ENCODE measurements around the gene YJEFN3.
A peak's percentile ranks its signal among the peaks of the same experiment; 100 is the strongest.

Gene YJEFN3

DNA sequence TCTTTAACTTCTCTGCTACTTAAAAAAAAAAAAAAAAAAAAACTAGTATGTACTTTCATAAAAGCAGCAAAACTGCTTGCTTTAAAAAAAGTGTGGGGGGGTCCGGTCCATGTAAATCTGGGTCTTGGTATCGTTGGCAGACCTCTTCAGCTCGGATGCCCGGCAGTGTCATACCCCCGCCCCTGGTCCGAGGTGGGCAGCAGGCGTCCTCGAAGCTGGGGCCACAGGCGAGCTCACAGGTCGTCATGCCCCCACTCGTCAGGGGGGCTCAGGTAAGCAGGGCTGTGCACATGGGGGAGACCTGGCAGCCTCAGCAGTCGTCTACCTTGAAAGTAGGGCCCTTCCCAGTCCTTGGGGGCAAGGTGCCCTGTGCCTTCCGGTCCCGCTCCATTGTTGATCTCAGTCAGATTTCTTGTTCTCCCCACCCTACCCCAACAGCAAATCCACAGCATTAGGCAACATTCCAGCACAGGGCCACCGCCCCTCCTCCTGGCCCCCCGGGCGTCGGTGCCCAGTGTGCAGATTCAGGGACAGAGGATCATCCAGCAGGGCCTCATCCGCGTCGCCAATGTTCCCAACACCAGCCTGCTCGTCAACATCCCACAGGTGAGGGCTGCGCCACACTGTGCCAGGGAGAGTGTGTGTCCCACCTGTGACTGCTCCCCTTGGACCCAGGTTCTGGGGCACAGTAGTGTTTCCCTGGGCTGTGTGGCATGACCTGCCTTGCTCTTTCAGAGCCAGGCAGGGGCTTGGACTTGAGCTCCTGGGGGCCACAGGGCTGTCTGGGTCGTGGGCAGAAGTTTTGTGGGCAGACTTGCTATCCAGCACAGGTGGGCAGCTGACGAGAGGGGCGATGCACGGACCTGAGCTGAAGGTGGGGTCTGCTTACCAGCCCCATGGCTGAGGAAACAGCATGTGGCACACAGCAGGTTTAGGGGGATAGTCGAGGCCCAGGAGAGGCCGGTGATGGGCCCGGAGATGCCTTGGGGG is 32.8 kb upstream of the YJEFN3 start:
- no peak for DNase-seq (ENCODE audit: low read depth in 1 of 2, low spot score in 1 of 2)

DNA sequence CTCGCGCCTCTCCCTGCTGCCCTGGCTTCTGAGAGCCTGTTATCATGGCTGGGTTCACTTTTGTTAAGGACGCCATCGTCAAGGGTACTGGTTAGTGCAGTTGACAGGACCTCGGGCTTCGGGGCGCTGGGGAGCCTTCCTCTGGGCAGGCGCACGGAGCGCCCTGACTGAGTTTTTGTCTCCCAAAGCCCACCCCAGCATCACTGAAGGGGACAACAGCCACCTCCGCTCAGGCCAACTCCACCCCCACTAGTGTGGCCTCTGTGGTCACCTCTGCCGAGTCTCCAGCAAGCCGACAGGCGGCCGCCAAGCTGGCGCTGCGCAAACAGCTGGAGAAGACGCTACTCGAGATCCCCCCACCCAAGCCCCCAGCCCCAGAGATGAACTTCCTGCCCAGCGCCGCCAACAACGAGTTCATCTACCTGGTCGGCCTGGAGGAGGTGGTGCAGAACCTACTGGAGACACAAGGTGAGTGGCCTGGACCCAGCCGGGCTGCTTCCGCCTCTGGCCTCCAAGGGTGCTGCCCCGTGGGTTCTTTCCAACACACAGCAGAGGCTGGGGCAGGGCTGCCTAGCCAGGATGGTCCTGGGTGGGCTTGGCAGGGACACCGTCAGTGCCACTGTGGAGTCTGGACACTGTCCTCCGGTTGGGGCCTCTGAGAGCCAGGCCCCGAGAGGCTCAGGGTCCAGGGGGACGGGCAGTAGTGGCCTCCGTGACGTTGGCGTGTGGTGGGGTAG is 30.3 kb upstream of the YJEFN3 start:
- DNase-seq (ENCODE audit: low read depth in 1 of 2, low spot score in 1 of 2) = no peak

DNA sequence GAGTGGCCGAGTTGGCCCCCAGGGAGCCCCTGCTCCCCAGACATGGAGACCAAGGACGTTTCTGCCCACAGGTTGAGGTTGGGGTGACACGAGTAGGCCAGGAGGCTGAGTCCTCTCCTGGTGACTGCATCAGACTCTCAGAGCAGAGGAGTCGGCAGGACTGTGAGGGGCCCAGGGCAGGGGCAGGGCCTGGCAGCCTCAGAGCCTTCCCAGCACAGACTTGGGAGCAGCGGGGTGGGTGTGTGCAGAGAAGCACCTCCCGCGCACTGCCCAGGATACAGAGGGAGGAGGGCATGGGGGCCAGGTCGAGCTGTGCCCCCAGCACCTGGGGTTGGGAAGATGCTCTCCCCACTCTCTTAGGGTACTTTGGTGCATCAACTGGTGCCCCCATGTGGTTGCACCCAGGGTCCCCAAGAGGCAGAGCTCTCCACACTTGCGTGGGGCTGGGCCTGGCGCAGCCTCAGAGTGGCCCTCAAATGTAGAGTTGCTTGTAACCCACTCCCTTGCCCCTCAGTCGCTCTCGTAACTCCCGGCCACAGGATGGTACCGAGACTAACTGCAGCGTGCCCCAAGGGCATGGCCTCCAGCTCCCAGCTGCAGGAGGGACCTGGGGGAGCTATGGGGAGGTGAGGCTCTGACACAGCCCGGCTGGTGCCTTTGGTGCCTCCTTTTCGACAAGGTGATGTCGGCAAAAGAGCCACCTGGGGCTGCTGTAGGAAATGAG is 29.3 kb upstream of the YJEFN3 start:
- no peak for DNase-seq (ENCODE audit: low read depth in 1 of 2, low spot score in 1 of 2)

DNA sequence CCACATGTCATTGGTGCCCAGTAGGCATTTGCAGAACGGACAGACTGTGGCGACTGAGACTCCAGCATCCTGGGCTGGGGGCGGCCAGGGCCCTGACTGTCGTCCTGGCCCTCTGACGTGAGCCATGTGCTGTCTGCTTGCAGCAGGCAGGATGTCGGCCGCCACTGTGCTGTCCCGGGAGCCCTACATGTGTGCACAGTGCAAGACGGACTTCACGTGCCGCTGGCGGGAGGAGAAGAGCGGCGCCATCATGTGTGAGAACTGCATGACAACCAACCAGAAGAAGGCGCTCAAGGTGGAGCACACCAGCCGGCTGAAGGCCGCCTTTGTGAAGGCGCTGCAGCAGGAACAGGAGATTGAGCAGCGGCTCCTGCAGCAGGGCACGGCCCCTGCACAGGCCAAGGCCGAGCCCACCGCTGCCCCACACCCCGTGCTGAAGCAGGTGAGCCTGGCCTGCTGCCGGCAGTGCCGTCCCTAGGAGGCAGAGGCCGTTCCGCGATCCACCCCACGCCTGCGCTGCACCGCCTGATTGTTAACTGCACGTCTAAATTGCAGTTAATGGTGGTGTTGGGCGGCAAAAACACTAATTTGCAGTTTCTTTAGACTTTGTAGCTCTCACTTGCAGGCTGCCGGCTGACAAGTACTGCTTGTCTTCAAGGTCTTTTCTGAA is 27.6 kb upstream of the YJEFN3 start:
- no peak for DNase-seq (ENCODE audit: low read depth in 1 of 2, low spot score in 1 of 2)

DNA sequence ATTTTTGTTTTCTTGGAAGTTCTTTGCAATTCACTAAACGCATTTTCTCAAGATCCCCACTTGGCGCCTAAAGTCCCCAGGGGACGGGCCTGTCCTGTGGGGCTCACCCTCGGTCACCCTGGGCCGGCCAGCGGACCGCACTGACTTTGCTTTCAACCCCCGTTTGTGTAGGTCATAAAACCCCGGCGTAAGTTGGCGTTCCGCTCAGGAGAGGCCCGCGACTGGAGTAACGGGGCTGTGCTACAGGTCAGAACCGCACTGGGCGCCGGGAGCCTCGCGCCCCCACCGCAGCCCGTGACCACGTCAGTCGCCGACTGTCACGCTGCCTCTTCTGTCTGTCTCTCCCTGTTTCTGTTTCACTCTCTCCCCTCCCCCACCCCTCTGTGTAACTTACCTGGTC is 26.9 kb upstream of the YJEFN3 start:
- no peak for DNase-seq (ENCODE audit: low read depth in 1 of 2, low spot score in 1 of 2)

DNA sequence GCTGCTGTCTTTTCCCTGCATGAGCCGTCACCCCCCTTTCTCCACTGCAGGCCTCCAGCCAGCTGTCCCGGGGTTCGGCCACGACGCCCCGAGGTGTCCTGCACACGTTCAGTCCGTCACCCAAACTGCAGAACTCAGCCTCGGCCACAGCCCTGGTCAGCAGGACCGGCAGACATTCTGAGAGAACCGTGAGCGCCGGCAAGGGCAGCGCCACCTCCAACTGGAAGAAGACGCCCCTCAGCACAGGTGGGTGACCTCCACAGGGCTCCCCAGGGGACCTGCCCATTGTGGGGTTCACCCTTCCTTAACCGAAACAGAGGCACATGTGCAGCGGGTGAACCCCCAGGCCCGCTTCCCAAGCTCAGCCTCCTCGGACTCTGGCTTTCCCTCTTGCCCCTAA is 26.4 kb upstream of the YJEFN3 start:
- DNase-seq (ENCODE audit: low read depth in 1 of 2, low spot score in 1 of 2) = no peak

DNA sequence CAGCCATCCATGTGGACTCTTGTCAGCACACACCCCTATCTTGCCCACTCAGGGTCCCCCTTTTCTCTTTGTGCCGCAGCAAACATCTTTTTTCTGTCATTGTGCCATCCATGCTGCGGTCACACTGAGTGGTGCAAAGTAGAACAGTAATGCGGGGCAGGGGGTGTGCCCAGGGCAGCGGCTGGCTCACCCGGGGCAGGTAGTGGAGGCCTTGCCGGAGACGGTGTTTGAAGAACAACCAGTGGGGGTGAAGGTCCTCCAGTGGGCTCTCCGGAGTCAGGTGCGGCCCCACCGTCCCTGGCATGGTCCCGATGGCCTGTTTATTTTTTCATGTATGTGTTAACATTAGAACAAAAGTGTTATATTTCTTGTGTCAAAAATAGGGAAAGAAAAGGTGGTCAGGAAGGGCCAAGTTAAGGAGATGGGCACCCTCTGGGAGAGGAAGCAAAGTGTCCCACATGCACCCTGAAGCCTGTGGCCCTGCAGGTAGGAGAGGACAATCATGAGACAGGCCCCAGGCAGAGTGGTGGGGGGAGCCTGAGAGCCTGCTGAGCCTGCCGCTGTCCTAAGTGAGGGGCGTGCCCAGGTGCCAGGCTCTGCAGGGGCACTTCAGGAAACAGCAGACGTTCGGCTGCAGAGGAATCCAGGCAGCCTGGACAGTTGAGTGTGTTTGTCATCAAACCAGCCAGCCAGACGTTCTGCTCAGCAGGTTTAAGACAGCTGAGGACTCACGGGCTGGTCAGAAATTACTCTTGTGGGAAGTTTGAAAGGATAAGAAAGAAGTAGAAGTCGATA is 25.7 kb upstream of the YJEFN3 start:
- DNase-seq (ENCODE audit: low read depth in 1 of 2, low spot score in 1 of 2) = no peak

DNA sequence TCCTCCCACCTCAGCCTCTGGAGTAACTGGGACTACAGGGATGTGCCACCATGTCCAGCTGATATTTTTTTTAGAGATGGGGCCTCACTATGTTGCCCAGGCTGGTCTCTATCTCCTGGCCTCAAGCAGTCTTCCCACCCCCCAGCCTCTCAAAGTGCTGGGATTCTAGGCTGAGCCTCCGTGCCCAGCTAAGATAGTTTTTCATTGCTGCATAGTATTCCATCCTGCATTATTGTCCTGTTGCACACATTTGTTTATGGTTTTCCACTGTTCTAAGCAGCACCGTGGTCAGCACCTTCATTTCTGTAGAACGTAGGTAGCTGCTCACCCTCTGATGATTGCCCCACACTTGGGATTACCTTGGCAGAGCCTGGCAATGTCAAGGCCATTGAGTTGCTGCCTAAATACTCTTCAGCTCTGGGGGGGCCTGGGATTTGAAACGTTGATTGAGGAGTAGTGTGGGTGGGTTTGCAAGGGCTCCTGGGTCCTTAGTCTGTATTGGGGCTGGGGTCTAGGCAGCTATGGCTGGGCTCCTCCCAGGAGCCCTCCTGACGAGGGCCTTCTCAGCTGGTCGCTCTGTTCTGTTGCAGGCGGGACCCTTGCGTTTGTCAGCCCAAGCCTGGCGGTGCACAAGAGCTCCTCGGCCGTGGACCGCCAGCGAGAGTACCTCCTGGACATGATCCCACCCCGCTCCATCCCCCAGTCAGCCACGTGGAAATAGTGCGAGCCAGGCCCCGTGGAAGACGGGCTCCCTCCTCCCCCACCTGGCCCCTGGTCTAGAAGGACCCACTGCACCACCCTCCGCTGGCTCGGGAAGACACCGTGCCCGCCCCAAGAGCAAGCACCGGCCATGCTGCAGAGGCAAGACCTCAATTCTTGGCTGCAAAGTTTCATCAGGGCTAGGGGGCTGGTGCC is 23.7 kb upstream of the YJEFN3 start:
- no peak for DNase-seq (ENCODE audit: low read depth in 1 of 2, low spot score in 1 of 2)

DNA sequence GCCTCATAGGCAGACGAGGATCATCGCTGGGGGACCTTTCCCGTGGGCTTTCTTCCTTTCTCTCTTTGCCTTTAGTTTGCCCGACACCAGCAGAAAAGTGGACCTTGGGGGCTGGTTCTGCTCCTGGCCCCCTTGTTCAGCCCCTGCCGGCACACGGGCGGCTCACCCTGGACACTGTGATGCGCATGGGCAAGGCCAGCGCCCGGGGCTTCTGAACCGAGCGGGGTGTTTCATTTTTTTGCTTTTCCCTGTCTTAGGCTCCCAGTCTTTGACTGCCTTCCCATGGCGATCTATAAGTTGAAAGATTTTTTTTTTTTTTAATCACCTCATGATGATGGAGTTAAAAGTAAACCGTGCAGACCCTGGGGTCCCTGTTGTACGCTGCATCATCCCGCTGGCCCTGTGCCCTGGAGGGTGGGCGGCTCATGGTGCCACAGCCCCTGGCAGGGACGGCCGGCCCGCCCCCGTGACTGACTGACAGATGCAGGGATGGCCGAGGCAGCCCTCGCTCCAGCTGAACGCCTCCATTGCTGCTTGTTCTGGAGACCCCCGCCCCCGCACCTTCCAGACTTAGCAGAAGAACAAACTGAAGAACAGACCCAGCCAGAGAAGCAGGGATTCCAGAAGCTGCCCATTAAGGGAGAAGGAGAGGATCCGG is 22.9 kb upstream of the YJEFN3 start:
- no peak for DNase-seq (ENCODE audit: low read depth in 1 of 2, low spot score in 1 of 2)

DNA sequence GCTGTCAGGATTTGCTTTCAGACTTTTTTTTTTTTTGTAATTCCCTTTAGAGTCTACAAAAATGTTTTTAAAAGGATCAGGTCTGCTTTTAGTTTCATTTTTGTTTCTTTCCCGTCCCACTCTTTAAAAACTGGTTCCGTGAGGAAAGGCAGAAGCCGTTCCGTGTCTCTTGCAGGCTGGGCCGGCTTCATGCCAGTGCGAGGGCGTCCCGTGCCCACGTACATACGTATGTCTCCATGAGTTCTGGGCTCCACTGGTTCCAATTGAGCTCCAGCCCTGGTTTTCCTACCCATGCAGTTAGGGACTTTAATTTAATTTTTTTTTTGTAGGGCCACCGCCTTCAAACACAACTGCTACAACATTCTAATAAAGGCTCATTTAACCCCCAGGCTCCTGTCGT is 22.1 kb upstream of the YJEFN3 start:
- no peak for DNase-seq (ENCODE audit: low read depth in 1 of 2, low spot score in 1 of 2)

DNA sequence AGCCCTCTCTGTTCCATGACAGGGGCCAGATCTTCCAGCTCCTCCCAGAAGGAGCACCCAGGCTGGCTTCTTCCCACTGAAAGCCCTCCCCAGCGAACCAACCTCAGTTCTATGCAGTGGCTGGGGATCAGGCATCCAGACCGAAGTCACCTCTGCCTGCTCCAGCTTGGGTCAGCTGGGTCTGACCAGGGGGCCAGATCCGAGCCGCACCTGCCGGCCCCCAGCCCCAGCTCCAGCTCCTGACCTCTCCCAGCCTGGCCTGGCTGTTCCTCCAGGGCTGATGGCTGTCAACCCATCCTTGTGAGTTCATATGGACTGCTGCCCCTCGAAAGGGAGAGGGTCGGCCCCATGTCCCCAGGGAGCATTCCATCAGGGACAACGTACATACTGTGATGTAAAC is 21.4 kb upstream of the YJEFN3 start:
- no peak for DNase-seq (ENCODE audit: low read depth in 1 of 2, low spot score in 1 of 2)

DNA sequence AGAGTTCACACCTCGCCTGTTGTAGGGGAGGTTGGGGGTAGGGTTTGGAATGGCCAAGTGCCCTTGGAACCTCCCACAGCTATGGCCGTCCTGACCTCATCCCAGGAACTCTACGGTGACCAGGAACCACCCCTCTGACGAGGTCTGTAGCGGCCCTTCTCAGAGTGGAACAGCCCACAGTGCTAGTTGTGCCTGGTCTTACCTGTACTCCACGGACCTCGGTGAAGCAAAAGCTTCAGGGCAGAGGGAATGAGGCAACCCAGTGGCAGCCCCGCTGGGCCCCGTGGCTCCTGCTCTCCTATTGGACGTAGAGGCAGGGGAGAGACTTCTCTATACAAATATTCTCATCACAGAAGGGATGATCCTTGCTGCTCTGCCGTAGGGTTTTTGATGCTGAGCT is 20.5 kb upstream of the YJEFN3 start:
- no peak for DNase-seq (ENCODE audit: low read depth in 1 of 2, low spot score in 1 of 2)

DNA sequence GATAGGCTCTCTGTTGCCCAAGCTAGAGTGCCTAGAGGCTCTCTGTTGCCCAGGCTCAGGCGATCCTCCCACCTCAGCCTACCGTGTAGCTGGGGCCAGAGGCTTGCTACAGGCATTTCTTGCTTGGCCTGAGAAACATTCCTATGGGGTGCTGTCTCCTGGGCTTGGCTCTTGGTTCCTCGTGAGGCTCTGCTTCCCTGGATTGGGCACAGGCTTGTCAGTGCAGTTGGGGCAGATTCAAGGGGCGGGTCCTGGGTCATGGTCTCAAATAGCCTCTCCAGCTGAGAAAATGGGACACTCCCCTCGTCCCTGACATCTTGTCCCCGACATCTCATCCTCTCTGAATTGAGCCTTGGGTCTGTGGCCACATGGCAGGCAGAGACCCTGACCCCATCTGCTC is 18.3 kb upstream of the YJEFN3 start:
- no peak for DNase-seq (ENCODE audit: low read depth in 1 of 2, low spot score in 1 of 2)

DNA sequence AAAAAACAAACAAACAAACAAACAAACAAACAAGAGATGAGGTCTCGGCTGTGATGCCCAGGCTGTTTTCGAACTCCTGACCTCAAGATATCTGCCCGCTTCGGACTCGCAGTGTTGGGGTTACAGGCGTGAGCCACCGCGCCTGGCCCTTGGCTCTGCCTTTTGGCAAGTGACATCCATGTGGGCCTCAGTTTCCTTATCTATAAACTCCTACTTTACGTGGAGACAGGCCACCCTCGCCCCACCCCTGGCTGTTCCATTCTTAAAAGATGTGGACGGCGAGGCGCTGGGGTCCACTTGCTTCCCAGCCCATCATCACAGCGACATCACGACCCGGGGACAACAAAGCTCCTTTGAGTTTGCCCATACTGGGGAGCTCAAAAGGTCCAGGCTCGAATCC is 15.0 kb upstream of the YJEFN3 start:
- no peak for DNase-seq (ENCODE audit: low read depth in 1 of 2, low spot score in 1 of 2)

DNA sequence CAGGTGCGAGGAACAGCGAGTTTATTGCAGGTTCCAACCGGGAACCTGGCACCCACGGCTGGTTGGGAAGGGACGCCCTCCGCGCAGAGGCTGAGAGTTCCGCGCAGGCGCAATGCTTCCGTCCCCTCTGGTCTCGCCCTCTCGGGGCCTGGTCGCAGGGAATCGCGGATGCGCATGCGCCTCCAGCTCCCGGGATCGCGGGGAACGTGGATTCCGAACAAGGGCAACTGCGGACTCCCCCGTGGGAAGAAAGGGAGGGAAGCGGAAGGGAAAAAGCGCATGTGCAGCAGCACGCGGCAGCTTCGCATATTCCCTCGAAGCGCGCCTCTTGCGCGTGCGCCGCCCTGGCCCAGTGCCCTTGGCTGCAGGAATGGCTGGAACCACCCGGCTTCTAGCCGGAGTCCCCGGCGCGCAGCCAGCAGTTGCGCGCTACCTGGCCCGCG is 14.5 kb upstream of the YJEFN3 start:
- DNase-seq (ENCODE audit: low read depth in 1 of 2, low spot score in 1 of 2) = no peak

DNA sequence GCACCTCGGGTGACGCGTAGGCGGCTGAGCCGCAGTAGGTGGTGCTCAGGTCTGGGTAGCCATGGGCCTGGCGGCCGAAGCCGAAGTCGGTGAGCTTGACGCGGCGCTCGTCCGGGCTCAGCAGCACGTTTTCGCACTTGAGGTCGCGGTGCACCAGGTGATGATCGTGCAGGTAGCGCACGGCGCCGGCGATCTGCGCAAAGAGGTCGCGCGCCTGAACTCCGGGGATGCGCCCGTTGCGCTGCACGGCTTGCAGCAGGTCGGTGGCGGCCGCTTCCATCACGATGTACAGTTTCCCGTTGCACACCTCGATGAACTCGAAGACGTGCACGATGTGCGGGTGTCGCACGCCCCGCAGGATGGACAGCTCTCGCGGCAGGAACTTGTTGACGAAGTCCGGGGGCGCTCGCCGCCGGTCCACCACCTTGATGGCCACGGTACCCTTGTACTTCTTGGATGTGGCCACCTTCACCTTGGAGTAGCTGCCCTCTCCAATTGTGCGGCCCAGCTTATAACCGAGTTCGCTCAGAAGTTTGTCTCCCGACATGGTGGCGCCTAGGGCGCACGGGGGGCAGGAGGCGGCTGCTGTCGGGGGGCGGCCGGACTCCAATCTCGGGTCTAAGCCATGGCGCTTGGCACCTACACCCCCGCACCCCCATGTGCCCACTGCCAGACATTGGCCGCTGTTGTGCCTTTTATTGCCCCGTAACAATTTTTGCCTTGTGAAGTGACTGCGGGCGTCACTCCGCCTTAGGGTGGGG is 13.7 kb upstream of the YJEFN3 start, which contains the start of gene TSSK6:
TSSK6 (minus strand) TSS at position 668 of the 761 bp plus-strand sequence; CDS start at position 547, 121 bp downstream.
- DNase-seq (ENCODE audit: low read depth in 1 of 2, low spot score in 1 of 2) = no peak

DNA sequence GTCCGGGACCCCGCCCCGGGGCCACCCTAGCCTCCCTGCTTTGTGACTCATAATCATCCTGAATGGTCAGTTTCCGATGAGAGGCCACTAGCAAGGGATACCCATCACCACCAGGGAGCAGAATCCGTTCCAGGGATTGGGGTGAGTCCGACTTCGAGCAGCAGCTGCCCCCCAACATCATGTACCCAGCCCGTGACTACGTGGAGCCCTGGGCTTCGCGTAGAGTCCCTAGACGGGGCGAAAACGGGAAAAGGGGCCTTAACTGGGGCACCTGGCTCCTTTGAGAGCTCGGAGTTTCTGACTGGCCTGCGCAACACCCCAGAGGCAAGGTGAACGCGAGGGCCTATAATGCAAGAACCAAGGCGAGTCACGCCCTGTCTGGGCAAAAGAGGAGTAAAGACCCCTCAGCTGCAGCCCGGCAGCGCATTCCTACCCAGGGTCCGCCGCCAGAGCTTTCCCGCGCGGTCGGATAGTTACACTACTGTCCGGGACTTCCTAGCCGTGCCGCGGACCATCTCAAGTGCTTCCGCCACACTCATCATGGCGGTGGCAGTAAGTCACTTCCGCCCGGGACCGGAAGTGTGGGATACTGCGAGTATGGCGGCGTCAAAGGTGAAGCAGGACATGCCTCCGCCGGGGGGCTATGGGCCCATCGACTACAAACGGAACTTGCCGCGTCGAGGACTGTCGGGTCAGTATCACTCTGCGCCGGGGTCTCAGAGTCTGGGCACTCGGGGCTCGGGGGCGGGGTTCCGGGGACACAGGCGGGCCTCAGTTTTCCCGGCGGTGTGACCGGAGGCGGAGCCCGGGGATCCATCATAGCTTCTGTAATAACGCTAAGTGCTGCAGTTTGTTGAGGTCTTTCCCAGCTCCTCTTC is 12.8 kb upstream of the YJEFN3 start, which contains the start of gene NDUFA13:
NDUFA13 (plus strand) TSS at position 584 of the 878 bp plus-strand sequence; CDS start at position 598, 14 bp downstream.
- DNase-seq (ENCODE audit: low read depth in 1 of 2, low spot score in 1 of 2) = peak; percentile 89 to 96

Data from activated T-helper 1 cell treated with anti-CD3 and anti-CD28 coated beads, Interleukin-2, amount 50 U/mL, for 16 hours (primary cell).